PC-3 (cell line): ENCODE data around the gene PANK4. TPM values are rescaled to one million over a fixed set of nuclear protein-coding genes. Genes with fewer than 3 reads are reported as not detected.

Experiments used
- ATAC-seq: fragments of 200-7000 bp; cut with Tn5 transposase; 2 replicates; pipeline ENCODE4 v1.9.1; 2020; ENCODE audit warnings: mild to moderate bottlenecking, moderate library complexity
- BruUV-seq: library from RNA; stranded (reverse); fragments of 400-500 nt; replicated peaks from 2 replicates; lab custom pipeline; 2021; lab: Mats Ljungman, UMichigan
- CTCF ChIA-PET: fragments of 300-600 bp; sonication (Branson Sonifier 250); formaldehyde crosslinking; loops from one replicate; lab custom pipeline; 2022; ENCODE audit warnings: antibody characterized with exemption; lab: Charles Lee
- POLR2A ChIA-PET: fragments of 300-600 bp; sonication (Branson Sonifier 250); formaldehyde crosslinking; loops from one replicate; lab custom pipeline; 2022; ENCODE audit warnings: antibody characterized with exemption; ENCODE audit not compliant: unreplicated experiment; lab: Charles Lee
- DNase-seq: peaks from one replicate; pipeline ENCODE4 v3.0.0-alpha.2; 2015
- H2AFZ ChIP-seq: fragments of 300-600 bp; sonication (generic); 2 replicates; pipeline ENCODE4 v1.6.0; 2016; ENCODE audit warnings: antibody characterized with exemption, low read length
- H3F3A ChIP-seq: fragments of 300-600 bp; sonication (generic); one replicate; pipeline ENCODE4 v1.6.0; 2017; ENCODE audit warnings: antibody characterized with exemption, low read length, control low read depth, mild to moderate bottlenecking; ENCODE audit not compliant: unreplicated experiment
- H3K27ac ChIP-seq: fragments of 300-600 bp; sonication (generic); 2 replicates; pipeline ENCODE4 v1.5.1; 2016; ENCODE audit warnings: mild to moderate bottlenecking, low read length
- H3K27me3 ChIP-seq: fragments of 300-600 bp; sonication (generic); 2 replicates; pipeline ENCODE4 v1.6.1; 2016; ENCODE audit warnings: low read length, mixed read lengths
- H3K36me3 ChIP-seq: fragments of 300-600 bp; sonication (generic); 2 replicates; pipeline ENCODE4 v1.6.1; 2016; ENCODE audit warnings: low read depth, mixed run types, low read length, mixed read lengths
- H3K4me1 ChIP-seq: fragments of 300-600 bp; sonication (generic); 2 replicates; pipeline ENCODE4 v1.5.1; 2016; ENCODE audit warnings: low read length; ENCODE audit not compliant: insufficient read depth
- H3K4me2 ChIP-seq: fragments of 300-600 bp; sonication (generic); 2 replicates; pipeline ENCODE4 v1.6.0; 2016; ENCODE audit warnings: low read length
- H3K4me3 ChIP-seq: fragments of 300-600 bp; sonication (generic); 2 replicates; pipeline ENCODE4 v1.5.1; 2016; ENCODE audit warnings: mild to moderate bottlenecking, low read length, mixed read lengths
- H3K79me2 ChIP-seq: fragments of 300-600 bp; sonication (generic); 2 replicates; pipeline ENCODE4 v1.6.1; 2017; ENCODE audit warnings: low read length, mixed read lengths
- H3K9ac ChIP-seq: fragments of 300-600 bp; sonication (generic); 2 replicates; pipeline ENCODE4 v1.6.0; 2016; ENCODE audit warnings: mild to moderate bottlenecking, low read length
- H3K9me2 ChIP-seq: fragments of 300-600 bp; sonication (generic); replicated peaks from 2 replicates; pipeline ENCODE4 v1.6.1; 2016; ENCODE audit warnings: mixed run types, low read length, mixed read lengths
- H3K9me3 ChIP-seq: fragments of 300-600 bp; sonication (generic); 2 replicates; pipeline ENCODE4 v1.6.1; 2016; ENCODE audit warnings: low read length, mixed read lengths
- H4K20me1 ChIP-seq: fragments of 300-600 bp; sonication (generic); 2 replicates; pipeline ENCODE4 v1.6.1; 2016; ENCODE audit warnings: low read length, mixed read lengths
- EZH2 ChIP-seq: fragments of 300-600 bp; sonication (generic); IDR thresholded peaks from one replicate; pipeline ENCODE4 v1.6.1; 2017; ENCODE audit warnings: antibody characterized with exemption, mild to moderate bottlenecking, low read length; ENCODE audit not compliant: unreplicated experiment
- EZH2phosphoT487 ChIP-seq: fragments of 300-600 bp; sonication (generic); IDR thresholded peaks from 2 replicates; pipeline ENCODE4 v1.6.1; 2018; ENCODE audit warnings: mild to moderate bottlenecking, antibody characterized with exemption, low read length, borderline replicate concordance
- intact Hi-C: fragments of 100-400 bp; cut with micrococcal nuclease; formaldehyde crosslinking; loops from 2 replicates; pipeline ENCODE4 v1.9.0; 2023
- total RNA-seq: library from RNA; depleted of rRNA; stranded (reverse); fragments of >200 nt; gene quantifications from 2 replicates; pipeline ENCODE4 v1.2.3, GENCODE V29; 2014
- TF ChIP-seq, protein P1 (sequence below): fragments of 300-600 bp; sonication (generic); conservative IDR thresholded peaks from 2 replicates; pipeline ENCODE4 v1.5.1; 2017; ENCODE audit warnings: antibody characterized with exemption, low read depth, mild to moderate bottlenecking, low read length

PANK4 gene
- total RNA-seq, 1 experiment from 2014 or later: 69.4 TPM

GRCh38 chr1:2556678-2557481 is 30.5 kb upstream of the PANK4 start:
- Histone ChIP-seq H3K4me2 (peak overlapping the region; percentile 97), H3K4me3 (peak overlapping the region; percentile 83), H3K4me1 (peaks cover 15% of the 10 kb centered on the region), H3K9ac (peak overlapping the region; percentile 63), H3F3A (no peaks in the 10 kb centered on the region), H3K9me3 (no peaks in the 10 kb centered on the region), H3K79me2 (no peaks in the 10 kb centered on the region), H3K27ac (no peak overlapping the region), H3K9me2 (no peaks in the 10 kb centered on the region), H4K20me1 (no peaks in the 10 kb centered on the region), H2AFZ (peak overlapping the region; percentile 84), H3K36me3 (no peaks in the 10 kb centered on the region), H3K27me3 (no peaks in the 10 kb centered on the region)
- peak; percentile 55 for ATAC-seq
- intact Hi-C loops: no loop called here
- POLR2A ChIA-PET: interaction anchor here (0.6 kb wide), 1 partner anchor 144 kb away, joined by 3 read pairs; no protein-coding TSS in a partner anchor
- no peak for DNase-seq
- CTCF ChIA-PET: interaction anchor here (1.1 kb wide), 1 partner anchor 97 kb away, joined by 5 read pairs; no protein-coding TSS in a partner anchor
- TF ChIP-seq EZH2: no peak
- TF ChIP-seq, protein P1, sequence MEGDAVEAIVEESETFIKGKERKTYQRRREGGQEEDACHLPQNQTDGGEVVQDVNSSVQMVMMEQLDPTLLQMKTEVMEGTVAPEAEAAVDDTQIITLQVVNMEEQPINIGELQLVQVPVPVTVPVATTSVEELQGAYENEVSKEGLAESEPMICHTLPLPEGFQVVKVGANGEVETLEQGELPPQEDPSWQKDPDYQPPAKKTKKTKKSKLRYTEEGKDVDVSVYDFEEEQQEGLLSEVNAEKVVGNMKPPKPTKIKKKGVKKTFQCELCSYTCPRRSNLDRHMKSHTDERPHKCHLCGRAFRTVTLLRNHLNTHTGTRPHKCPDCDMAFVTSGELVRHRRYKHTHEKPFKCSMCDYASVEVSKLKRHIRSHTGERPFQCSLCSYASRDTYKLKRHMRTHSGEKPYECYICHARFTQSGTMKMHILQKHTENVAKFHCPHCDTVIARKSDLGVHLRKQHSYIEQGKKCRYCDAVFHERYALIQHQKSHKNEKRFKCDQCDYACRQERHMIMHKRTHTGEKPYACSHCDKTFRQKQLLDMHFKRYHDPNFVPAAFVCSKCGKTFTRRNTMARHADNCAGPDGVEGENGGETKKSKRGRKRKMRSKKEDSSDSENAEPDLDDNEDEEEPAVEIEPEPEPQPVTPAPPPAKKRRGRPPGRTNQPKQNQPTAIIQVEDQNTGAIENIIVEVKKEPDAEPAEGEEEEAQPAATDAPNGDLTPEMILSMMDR: no peak
- no peak for TF ChIP-seq EZH2phosphoT487
- TSS peak; percentile 39 for BruUV-seq

GRCh38 chr1:2556277-2556677 is 29.9 kb upstream of the PANK4 start, which contains the start of gene TNFRSF14:
TSS of gene TNFRSF14 (plus strand) at chr1:2556371. CDS start at chr1:2556665, 294 bp downstream.
- Histone ChIP-seq H3K4me3 (peak within 1 kb of the TSS; percentile 83), H3K4me1 (peaks cover 15% of the 10 kb centered on the region), H3K9me3 (no peaks in the 10 kb centered on the region), H3K27me3 (no peaks in the 10 kb centered on the region), H3K79me2 (no peaks in the 10 kb centered on the region), H4K20me1 (no peaks in the 10 kb centered on the region), H3K36me3 (no peaks in the 10 kb centered on the region), H3K27ac (no peak within 1 kb of the TSS), H3F3A (no peaks in the 10 kb centered on the region), H3K9ac (peak within 1 kb of the TSS; percentile 63), H2AFZ (peak within 1 kb of the TSS; percentile 84), H3K4me2 (peak within 1 kb of the TSS; percentile 97), H3K9me2 (no peaks in the 10 kb centered on the region)
- ChIA-PET CTCF (interaction anchor here (0.6 to 1.1 kb wide), 2 partner anchors 96 to 361 kb away, joined by 3 to 5 read pairs; partner anchors contain the start of gene FAAP20), POLR2A (interaction anchor here (0.5 to 0.6 kb wide), 3 partner anchors 30 to 143 kb away, joined by 3 to 28 read pairs (median 11); partner anchors contain the start of gene PANK4)
- ATAC-seq: peak; percentile 75
- BruUV-seq: TSS peak; percentile 29
- TF ChIP-seq EZH2phosphoT487 (no peak), EZH2 (no peak)
- TF ChIP-seq, protein P1: no peak
- intact Hi-C loops: no loop called here
- DNase-seq: peak; percentile 51
